Measurements from ENCODE around the gene EPHB2. TPM values are rescaled to one million over a fixed set of nuclear protein-coding genes. Genes with fewer than 3 reads are reported as not detected.

EPHB2 gene
- total RNA-seq, 2 experiments from 2014 or later, result 0.13 TPM; not detected in 1

- Mint-ChIP-seq H3K27ac (no peak overlapping the region), H3K4me1 (ENCODE audit: low read depth) (no peaks in the 10 kb centered on the region), H3K36me3 (ENCODE audit: low read depth) (no peaks in the 10 kb centered on the region), H3K27me3 (peaks cover 21% of the 10 kb centered on the region), H3K9me3 (no peaks in the 10 kb centered on the region), H3K4me3 (no peak overlapping the region)
- ChIA-PET CTCF (no interaction called here), POLR2A (interaction anchor here (0.6 kb wide), 1 partner anchor 89 kb away, joined by 3 read pairs; no protein-coding TSS in a partner anchor)
- ATAC-seq (no peak), DNase-seq (no peak)
- no peak for TF ChIP-seq CTCF (IDR thresholded peaks at IDR 0.05)
- intact Hi-C loops (cut with micrococcal nuclease), result no loop called here
Observed at GRCh38 chr1:22848405-22848804, 137.8 kb downstream of the EPHB2 start.

- intact Hi-C loops (cut with micrococcal nuclease), result no loop called here
- no peaks in the 10 kb centered on the region for H3K9me3 Mint-ChIP-seq
- no peak for TF ChIP-seq CTCF (IDR thresholded peaks at IDR 0.05)
- peaks cover 22% of the 10 kb centered on the region for H3K27me3 Mint-ChIP-seq
- no peak for ATAC-seq
- H3K36me3 Mint-ChIP-seq (ENCODE audit: low read depth), result no peaks in the 10 kb centered on the region
- no peaks in the 10 kb centered on the region for H3K4me1 Mint-ChIP-seq (ENCODE audit: low read depth)
- CTCF ChIA-PET, result no interaction called here
- no peak overlapping the region for H3K27ac Mint-ChIP-seq
- no peak overlapping the region for H3K4me3 Mint-ChIP-seq
- no peak for DNase-seq
- POLR2A ChIA-PET, result no interaction called here
Observed at GRCh38 chr1:22849770-22850169, 139.1 kb downstream of the EPHB2 start.

- intact Hi-C loops (cut with micrococcal nuclease), result no loop called here
- ATAC-seq (no peak), DNase-seq (no peak)
- Mint-ChIP-seq H3K36me3 (ENCODE audit: low read depth) (no peaks in the 10 kb centered on the region), H3K27ac (no peak overlapping the region), H3K27me3 (peaks cover 21% of the 10 kb centered on the region), H3K4me3 (no peak overlapping the region), H3K4me1 (ENCODE audit: low read depth) (no peaks in the 10 kb centered on the region), H3K9me3 (no peaks in the 10 kb centered on the region)
- CTCF ChIA-PET, result no interaction called here
- POLR2A ChIA-PET, result no interaction called here
- TF ChIP-seq CTCF (IDR thresholded peaks at IDR 0.05), result no peak
Observed at GRCh38 chr1:22850281-22850680, 139.6 kb downstream of the EPHB2 start.

DNA sequence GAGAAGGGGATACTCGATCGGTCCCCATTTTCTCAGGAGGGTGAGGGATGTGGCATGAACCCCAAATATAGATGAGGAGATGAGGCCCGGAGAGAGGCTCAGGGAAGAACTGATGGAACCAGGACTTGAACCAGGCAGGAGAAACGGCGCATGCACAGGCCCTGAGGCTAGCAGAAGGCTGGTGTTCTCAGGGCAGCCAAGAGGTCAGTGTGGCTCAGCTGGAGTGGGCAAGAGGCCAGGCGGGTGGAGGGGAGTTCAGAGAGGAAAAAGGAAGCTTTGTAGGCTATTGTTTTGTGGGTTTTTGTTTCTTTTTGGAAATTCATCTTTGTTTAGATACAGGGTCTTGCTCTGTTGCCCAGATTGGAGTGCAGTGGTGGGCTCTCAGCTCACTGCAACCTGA is 140.0 kb downstream of the EPHB2 start:
- no peak overlapping the region for H3K4me3 Mint-ChIP-seq
- no peak for ATAC-seq
- TF ChIP-seq CTCF (IDR thresholded peaks at IDR 0.05), result no peak
- no peak overlapping the region for H3K27ac Mint-ChIP-seq
- H3K4me1 Mint-ChIP-seq (ENCODE audit: low read depth), result no peaks in the 10 kb centered on the region
- H3K36me3 Mint-ChIP-seq (ENCODE audit: low read depth), result no peaks in the 10 kb centered on the region
- DNase-seq, result no peak
- intact Hi-C loops (cut with micrococcal nuclease), result no loop called here
- CTCF ChIA-PET, result no interaction called here
- peaks cover 17% of the 10 kb centered on the region for H3K27me3 Mint-ChIP-seq
- H3K9me3 Mint-ChIP-seq, result no peaks in the 10 kb centered on the region
- POLR2A ChIA-PET, result no interaction called here

DNA sequence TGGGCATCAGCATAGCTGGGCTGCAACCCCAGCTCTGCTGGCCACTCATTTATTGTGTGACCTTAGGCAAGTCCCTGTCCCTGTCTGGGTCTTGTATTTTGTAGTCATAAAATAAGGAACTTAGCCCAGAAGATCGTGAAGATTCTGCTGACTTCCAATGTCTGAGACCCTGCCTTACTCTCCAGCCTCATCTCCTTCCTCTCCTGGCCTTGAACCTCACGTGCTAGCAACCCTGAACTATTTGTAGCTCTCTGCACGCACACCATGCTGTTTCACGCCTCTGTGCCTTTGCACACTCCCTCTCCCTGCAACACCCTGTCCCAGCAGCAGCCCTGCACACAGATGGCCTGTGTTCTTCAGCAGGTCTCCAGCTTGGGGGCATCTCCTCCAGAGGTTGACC is 140.9 kb downstream of the EPHB2 start:
- no peaks in the 10 kb centered on the region for H3K9me3 Mint-ChIP-seq
- no peak for ATAC-seq
- no peaks in the 10 kb centered on the region for H3K36me3 Mint-ChIP-seq (ENCODE audit: low read depth)
- ChIA-PET CTCF (interaction anchor here (1.8 kb wide), 1 partner anchor 10 kb away, joined by 7 read pairs; no protein-coding TSS in a partner anchor), POLR2A (no interaction called here)
- no peak for DNase-seq
- intact Hi-C loops (cut with micrococcal nuclease), result no loop called here
- H3K4me1 Mint-ChIP-seq (ENCODE audit: low read depth), result no peaks in the 10 kb centered on the region
- no peak for TF ChIP-seq CTCF (IDR thresholded peaks at IDR 0.05)
- no peak overlapping the region for H3K27ac Mint-ChIP-seq
- no peak overlapping the region for H3K4me3 Mint-ChIP-seq
- peaks cover 14% of the 10 kb centered on the region for H3K27me3 Mint-ChIP-seq

Data from activated CD8-positive, alpha-beta T cell treated with anti-CD3 and anti-CD28 coated beads for 36 hours (primary cell).